ENCODE results near the gene LCN10.

Gene LCN10

DNA sequence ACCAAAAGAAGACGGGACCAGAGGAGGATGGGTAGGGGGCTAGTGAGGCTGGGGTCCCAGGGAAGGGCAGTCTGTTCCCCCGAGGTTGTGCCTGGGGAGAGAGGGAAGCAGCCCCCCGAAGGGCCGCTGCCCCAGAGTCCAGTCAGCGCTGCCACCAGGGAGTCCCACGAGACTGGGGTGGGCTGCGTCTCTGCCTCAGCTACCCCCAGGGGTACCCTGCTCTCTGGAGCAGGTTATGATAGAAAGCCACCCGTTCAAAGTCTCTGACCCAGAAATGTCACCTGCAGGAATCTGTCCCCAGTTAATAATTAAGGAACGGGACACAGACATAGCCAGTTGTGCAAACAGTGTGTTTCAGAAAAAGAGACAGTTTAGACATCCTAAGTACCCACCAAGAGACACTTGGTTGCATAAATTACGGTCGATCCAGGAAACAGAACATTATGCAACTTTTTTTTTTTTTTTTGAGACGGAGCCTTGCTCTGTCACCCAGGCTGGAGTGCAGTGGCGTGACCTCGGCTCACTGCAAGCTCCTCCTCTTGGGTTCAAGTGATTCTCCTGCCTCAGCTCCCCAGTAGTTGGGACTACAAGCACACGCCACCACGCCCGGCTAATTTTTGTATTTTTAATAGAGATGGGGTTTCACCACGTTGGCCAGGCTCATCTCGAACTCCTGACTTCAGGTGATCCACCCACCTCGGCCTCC, 44.8 kb downstream of the LCN10 start:
- no peak for DNase-seq

DNA sequence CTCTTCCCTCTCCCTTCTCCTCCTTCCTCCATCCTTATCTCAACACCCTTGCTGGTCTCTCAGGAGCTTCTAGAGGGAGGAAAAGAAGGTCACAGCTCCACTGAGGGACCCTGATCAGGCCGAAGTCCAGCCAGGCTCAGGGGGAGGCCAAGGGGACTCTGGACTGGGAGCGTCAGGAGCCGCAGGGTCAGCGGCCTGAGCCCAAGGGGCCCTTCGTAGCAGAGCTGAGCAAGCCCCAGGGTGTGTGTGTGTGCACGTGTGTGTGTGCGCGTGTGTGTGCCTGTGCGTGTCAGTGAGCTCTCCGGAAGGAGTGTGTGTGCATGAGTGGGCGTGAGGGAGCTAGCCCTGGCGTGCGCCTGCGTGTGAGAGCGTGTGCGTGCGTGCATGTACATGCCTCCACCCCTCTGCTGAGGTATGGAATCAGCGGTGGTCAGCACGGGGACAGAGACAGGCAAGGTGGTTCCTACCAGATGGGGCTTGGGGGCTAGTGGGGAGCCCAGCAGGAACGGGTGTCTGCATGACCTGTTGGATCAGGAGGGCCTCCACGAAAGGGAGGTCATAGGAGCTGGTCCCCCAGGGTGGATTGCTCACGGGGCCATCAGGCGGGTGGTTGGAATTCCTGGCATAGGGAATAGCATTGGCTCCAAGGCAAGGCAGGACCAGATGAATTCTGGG, 45.5 kb downstream of the LCN10 start:
- no peak for DNase-seq

DNA sequence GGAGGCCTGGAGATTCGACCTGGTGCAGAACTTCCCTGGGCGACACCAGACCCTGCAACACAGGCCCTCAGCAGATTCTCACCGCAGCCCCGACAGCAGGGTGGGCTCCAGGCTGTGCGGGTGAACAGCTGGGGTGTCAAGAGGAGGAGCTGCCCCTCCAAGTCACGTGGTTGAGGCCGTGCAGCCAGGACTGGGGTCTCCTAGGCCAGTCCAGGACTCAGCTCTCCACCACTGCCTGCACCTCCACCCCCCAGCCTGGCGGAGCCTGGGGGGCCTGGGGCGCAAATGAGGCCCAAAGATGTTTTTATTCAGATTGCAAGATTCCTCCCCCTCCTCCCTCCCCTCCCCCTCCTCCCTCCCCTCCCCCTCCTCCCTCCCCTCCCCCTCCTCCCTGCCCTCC, 46.2 kb downstream of the LCN10 start:
- DNase-seq: no peak

DNA sequence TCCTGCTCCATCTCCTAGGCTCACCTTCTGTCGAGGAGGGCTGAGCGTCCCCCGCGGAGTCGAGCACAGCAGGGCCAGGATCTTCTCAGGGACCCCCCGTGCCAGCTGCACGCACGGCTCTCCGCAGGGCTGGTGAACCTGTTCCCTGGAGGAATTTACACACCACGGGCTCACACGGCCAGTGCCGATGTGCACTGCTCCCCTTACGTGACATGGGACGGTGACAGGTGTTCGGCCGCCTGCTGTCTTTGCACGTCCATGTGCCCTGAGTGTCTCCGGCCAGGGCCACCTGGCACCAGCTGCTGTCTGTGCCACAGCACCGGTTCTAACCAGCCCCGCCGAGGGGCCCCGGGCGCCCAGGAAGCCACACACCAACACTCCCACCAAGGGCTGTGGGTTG, 46.8 kb downstream of the LCN10 start:
- DNase-seq: no peak

DNA sequence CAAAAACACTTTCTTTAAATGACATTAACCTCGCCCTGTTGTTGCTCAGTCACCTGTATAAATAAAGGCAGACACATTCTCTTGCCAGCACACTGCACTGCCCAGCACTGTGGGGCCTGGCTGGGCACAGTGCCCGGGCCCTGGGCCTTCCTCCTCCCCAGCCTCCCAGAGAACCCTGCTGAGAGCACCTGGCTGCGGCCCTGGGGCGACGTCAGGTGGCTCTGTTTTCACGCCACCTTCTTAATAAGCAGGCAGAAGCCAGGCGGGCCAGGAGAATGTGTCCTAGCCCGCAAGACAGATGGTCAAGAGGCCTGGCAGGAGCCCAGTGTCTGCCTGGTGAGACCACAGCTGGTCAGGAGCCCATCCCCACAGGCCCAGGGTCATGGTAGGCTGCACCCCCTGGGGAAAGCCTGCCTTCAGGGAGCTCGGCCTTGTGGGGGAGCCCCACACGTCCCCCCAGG, 47.3 kb downstream of the LCN10 start:
- DNase-seq: no peak

DNA sequence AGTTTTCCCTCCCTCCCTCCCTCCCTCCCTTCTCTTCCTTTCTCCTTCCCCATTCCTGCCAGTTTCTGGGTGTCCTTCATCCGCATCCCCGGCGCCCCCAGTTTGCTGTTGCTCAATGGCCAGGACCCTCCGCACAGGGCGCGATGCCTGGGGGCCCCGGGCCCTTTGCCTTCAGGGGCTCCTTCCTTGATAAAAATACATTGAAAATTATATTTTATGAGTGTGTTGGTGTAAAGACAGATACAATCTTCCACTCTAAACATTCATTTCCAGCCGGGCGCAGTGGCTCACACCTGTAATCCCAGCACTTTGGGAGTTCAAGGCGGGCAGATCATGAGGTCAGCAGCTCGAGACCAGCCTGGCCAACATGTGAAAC, 47.9 kb downstream of the LCN10 start:
- DNase-seq: no peak

DNA sequence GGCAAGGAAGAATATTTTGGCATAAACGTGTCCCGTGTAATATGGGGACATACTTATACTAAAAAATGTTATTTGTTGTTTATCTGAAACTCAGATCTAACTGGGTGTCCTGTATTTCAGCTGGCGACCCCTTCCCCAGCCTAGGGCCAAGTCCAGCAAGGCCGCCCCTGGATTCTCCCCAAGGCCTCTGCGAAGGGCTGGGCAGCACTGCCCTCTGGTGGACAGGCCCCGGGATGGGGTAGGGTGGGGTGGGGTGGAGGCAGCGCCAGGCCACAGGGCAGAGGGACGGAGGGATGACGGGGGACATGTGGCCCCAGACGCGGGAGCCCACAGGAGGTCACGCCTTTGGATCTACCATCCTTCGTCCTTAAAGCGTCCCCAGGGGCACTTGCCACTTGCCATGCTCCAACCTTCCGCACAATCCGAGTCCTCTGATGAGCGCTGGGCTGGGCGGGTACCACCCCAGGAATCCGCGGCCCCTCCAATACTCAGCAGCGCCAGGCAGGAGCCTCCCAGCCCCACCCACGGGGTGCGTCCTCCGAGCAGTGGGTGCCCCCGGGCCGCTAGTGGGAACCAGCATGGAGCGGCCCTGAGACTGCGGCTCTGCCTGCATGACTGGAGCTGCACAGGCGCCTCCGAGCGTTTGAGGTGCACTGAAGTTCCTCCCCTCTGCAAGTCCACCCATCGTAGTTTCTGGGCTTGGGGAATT, 48.4 kb downstream of the LCN10 start:
- DNase-seq: no peak

DNA sequence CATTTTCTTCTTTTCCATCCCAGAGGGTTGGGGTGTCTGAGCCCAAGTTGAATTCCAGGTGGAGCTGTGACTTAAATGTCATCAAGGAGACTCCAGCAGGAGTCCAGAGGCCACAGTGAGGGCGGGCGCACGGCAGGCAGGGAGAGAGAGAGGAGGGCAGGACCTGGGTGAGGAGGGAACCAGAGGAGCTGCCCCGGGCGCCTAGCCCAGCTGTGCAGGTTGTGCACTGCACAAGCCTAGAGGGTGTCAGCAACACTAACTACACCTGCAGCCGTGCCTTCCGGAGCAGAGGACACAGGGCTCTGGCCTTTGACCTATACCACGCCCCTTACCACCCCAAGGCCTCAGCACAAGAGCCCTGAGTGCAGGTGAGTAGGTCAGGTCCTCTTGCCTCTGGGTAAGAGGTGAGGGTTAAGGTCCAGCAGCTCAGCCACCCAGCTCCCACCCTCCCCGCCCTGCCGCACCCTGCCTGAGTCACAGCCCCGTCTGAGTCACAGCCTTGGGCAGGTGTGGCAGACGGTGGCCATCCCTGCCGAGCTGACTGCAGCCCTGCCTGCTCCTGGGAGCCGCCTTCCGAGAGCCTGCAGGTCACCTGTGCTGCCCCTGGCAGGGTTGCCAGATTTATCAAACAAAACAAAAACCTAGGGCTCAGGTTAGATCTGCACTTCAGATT, 49.1 kb downstream of the LCN10 start:
- DNase-seq: no peak

DNA sequence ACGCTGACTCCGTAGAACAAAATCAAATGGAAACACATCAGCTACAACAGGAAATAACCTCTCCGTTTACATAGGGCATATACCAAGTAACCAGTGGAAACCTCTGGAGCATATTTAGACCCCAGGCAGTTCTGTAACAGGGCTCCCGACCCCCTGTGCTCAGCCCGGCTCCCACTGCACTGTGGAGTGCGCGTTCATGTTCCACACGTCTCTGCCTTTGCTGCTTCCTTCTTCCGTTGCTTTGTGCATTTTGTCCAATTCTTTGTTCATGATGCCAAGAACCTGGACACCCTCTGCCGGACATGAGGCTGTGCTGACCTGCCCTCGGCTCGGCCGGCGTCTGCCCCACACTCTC, 49.6 kb downstream of the LCN10 start:
- DNase-seq: no peak

DNA sequence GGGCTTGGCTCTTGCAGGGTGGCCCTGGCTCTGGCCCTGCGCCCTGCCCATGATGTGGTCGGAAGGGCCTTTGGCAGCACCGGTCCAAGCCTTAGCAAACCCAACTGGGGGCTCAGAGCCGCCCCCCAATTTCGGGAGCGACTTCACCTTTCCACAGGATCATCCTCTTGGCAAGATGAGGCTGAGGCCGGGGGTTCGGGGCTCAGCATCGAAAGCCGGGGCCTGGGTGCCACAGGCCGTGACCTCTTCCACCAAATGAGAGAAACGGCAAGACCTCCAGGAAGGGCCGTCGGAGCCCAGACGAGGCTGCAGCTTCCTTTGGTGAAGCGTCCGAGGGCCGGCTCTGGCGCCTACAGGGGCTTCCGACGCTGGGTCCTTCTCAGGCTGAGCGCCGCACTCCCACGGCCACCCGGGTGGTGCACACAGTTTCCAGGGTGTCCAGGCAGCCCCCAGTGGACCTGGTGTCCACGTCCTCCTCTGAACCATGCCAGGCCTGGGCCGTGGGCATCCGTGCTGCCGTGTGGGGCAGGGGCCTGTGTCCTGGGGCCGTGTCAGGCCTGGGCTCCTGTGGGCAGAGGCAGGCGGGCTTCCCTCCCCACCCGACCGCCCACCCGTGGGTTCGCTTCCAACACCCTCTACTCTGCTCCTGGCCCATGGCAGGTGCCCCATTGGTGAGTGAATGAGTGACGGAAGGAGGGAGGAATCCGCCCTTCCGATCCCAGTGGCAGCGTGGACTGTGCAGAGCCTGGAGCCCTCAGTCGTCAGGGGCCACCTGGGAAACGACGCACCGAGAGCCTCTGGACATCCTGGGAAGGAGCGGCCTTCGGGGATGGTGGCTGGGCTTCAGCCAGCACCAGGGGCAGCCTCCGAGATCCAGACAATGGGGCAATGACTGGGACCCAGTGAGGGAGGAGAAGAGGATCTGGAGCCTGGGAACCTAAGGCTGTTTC, 50.3 kb downstream of the LCN10 start:
- DNase-seq: no peak

DNA sequence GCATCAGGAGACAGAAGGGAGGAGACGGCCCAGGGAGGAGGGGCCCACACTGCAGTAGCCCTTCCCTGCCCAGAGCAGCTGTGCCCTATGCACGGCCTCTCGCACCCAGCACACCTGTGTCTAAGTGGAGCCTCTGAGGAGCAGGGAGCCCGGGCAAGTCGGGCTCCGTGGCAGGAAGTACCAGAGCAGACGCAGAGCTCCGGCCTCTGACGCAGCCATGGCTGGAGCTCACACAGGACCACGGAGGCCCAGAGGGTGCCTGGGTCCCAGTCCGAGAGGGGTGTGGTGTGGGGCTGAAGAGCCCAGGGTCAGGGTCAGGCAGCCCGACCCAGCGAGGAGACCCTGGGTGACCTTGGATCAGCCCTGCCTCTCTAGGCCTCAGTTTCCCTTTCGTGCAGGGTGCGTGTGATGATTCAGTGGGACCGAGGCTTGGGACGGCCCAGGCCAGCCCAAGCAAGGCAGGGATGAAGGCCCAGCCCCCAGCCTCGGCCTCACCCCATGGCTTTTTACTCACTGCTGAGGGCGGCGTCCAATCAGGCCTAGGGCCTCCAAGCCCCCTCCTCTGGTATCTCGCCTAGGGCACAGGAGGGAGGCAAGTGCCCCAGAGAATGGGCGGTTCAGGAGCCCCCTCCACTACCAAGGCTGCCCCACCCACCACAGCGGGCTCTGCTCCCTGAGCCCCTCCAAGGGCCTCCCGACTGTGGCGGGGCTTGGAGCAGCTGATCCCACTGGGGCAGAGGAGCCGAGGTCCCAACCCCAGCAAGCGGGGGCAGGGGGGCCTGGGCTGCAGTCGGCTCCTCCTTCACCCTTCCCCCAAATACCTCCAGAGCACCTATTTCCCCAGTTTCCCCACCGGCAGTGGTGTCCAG, 51.2 kb downstream of the LCN10 start:
- DNase-seq: no peak

DNA sequence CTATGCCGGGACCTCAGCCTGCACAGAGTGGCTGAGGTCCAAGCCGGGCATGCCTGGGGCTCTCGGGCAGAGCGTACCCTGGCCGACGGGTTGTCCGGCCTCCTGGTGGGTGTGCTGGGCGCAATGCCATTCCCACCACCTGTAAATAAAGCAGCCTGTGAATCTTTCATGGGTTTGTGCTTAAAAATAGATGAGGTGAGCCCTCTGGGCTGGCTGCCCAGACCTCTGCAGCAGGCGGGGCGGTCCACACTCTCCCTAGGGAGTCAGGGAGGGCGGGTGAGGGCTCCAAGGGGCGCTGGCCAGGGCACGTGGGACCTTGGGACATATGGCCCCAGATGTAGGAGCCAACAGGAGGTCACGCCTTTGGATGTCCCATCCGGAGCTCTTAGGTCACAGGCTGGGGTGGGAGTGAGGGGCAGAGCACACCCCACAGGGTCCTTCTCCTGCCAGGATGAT, 51.9 kb downstream of the LCN10 start:
- DNase-seq: no peak

DNA sequence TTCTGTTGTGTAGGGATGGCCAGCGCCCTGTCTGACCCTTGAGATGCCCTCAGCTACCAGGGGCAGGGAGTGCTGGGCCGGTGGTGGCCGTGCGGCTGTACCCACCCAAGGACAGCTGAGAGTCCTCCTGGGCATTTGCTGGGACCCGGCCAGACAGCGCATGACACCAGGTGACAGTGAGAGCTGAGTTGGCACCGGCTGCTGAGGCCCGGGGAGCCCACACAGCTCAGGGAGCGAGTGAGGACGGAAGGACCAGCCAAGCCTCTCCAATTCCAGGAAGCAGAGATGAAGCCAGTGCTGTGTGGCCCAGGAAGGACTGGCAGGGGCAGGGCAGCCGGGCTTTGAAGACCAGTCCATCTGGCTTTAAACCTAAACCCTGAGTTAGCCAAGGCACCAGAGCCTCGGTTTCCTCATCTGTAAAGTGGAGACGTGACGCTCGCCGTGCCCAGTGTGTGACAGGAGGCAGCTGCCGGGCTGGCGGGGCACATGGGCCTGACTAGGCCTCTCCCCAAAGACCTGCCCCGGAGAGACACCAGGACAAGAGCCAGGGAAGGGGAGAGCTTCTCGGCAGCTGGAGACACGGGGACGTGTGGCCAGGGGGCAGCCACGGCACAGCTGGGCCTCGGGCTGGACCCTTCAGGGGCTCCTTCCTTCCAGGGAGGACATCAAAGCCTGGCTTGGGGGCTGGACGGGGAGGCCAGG, 52.5 kb downstream of the LCN10 start:
- DNase-seq: no peak

DNA sequence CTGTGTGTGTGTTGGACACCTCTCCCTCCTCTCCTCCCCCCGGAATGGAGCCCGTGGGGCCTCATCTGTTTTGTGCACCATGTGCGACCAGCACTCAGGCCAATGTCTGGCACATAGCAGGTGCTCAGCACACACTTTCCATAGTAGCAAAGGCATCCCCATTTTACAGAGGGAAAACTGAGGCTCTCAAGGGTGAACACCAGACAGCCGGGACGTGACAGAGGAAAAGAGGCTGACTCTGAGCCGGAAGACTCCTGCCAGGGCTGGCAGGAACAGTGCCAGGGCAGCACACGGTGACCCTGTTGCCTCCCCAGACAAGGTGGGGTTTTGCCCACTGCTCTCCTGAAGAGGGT, 53.7 kb downstream of the LCN10 start:
- DNase-seq: no peak

DNA sequence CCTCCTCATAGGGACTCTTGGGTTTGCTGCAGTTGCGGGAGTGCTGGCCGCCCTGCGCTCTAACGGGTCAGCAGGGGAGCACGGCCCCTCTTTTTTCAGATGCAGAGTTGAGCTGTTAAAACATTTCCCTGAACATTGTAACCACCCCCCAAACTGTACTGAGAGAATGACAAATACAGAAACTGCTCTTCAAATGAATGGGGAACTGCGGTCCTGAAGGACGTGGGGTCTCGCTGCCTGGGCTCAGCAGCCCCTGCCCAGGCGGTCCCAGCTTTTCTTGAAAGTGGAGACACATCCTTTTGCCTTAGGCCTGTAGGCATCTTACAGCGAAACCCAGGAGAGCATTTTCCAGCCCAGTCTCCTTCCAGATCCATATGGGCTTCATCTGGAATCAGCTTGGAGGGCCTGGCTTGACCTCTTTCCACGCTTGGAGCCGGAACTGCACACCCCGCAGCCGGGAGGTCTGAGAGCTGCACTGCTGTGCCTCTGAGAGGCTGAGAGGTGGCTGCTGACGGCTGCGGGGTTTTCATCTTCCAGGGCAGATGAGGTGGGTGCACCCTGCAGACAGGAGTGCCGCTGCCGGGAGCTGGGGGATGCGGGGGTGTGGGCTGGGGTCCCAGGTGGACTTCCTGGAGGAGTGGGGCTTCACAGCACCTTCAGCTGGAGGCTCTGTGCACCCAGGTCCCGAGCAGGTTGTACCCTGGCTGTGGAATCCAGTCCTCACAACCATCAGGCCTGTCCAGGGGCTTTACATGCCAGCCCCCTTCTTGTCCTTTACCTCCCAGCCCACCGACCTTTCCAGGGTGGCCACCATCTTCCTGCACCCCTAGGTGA, 54.2 kb downstream of the LCN10 start:
- DNase-seq: no peak

Data from stimulated activated CD4-positive, alpha-beta T cell treated with anti-CD3 and anti-CD28 coated beads, Interleukin-12 subunit alpha, Interleukin-12 subunit beta, amount 100 ng/mL, for 4 hours (primary cell).